SK-N-SH (cell line): ENCODE results near the gene NXPH4. TPM values are rescaled to one million over a fixed set of nuclear protein-coding genes. Genes with fewer than 3 reads are reported as not detected.

ENCODE experiments used
- CTCF ChIA-PET: fragments of 300-600, 350-600 bp; formaldehyde crosslinking; extraction: SDS; loops from one replicate; lab custom pipeline; 2021; lab: Yijun Ruan, JAX
- POLR2A ChIA-PET: fragments of 350-600 bp; sonication (Branson Sonifier 250); formaldehyde crosslinking; extraction: SDS; loops from one replicate; lab custom pipeline; 2020; ENCODE audit warnings: antibody characterized with exemption, inconsistent platforms; lab: Yijun Ruan, JAX
- DNase-seq: peaks from one replicate; pipeline ENCODE4 v3.0.0; 2012
- H2AFZ ChIP-seq: fragments of 200-600 bp; sonication (generic); 2 replicates; pipeline ENCODE4 v1.8.1; 2016; ENCODE audit warnings: antibody characterized with exemption, mild to moderate bottlenecking, low read depth
- H3F3A ChIP-seq: fragments of 200-600 bp; sonication (generic); replicated peaks from 2 replicates; pipeline ENCODE3; 2016; ENCODE audit warnings: antibody characterized with exemption, mild to moderate bottlenecking; ENCODE audit not compliant: insufficient read depth
- H3K27ac ChIP-seq, 2 experiments: fragments of 200-500 bp in 1 of 2; fragments of 200-600 bp in 1 of 2; sonication (Bioruptor generic) in 1 of 2; sonication (generic), shearing (Covaris generic) in 1 of 2; 2 replicates each; pipeline versions ENCODE4 v1.5.1 to v1.6.1; 2014 to 2016; ENCODE audit warnings: low read depth in 2 of 2, inconsistent platforms in 1 of 2, low read length in 1 of 2, mild to moderate bottlenecking in 1 of 2, mixed read lengths in 1 of 2
- H3K27me3 ChIP-seq: fragments of 200-600 bp; sonication (generic), shearing (Covaris generic); 2 replicates; pipeline ENCODE4 v1.6.1; 2016; ENCODE audit warnings: mixed run types; ENCODE audit not compliant: insufficient read depth
- H3K36me3 ChIP-seq, 2 experiments: fragments of 200-500 bp in 1 of 2; fragments of 200-600 bp in 1 of 2; sonication (Bioruptor generic) in 1 of 2; sonication (generic) in 1 of 2; replicated peaks in 1 of 2; 2 replicates each; pipeline versions ENCODE3 to v1.5.1; 2014 to 2016; ENCODE audit warnings: low read length in 1 of 2, mild to moderate bottlenecking in 1 of 2; ENCODE audit not compliant: insufficient read depth in 2 of 2, control insufficient read depth in 1 of 2
- H3K4me1 ChIP-seq, 2 experiments: fragments of 200-500 bp in 1 of 2; fragments of 200-600 bp in 1 of 2; sonication (Bioruptor generic) in 1 of 2; sonication (generic), shearing (Covaris generic) in 1 of 2; 2 replicates each; pipeline versions ENCODE4 v1.5.1 to v1.6.1; 2014 to 2016; ENCODE audit warnings: low read depth in 1 of 2, low read length in 1 of 2, mixed run types in 1 of 2; ENCODE audit not compliant: insufficient read depth in 2 of 2, control insufficient read depth in 1 of 2
- H3K4me2 ChIP-seq: fragments of 200-600 bp; sonication (generic), shearing (Covaris generic); 2 replicates; pipeline ENCODE4 v1.6.1; 2017; ENCODE audit warnings: mixed run types
- H3K4me3 ChIP-seq, 2 experiments: fragments of 200-500 bp in 1 of 2; fragments of 200-600 bp in 1 of 2; sonication (Bioruptor generic) in 1 of 2; sonication (generic), shearing (Covaris generic) in 1 of 2; 2 replicates each; pipeline versions ENCODE4 v1.5.1 to v1.8.1; 2014 to 2016; ENCODE audit warnings: low read depth in 2 of 2, inconsistent platforms in 1 of 2, low read length in 1 of 2, mild to moderate bottlenecking in 1 of 2, mixed read lengths in 1 of 2, moderate library complexity in 1 of 2
- H3K79me2 ChIP-seq: fragments of 200-600 bp; sonication (generic); 2 replicates; pipeline ENCODE4 v1.8.1; 2017; ENCODE audit warnings: mild to moderate bottlenecking; ENCODE audit not compliant: insufficient read depth
- H3K9ac ChIP-seq: fragments of 200-600 bp; sonication (generic); 2 replicates; pipeline ENCODE4 v1.6.1; 2017; ENCODE audit warnings: mixed run types
- H3K9me2 ChIP-seq: fragments of 200-600 bp; sonication (generic); 2 replicates; pipeline ENCODE4 v1.6.1; 2017; ENCODE audit warnings: mixed run types
- H3K9me3 ChIP-seq: fragments of 200-600 bp; sonication (generic); 2 replicates; pipeline ENCODE4 v1.6.1; 2017; ENCODE audit warnings: mixed run types, mild to moderate bottlenecking, moderate library complexity
- H4K20me1 ChIP-seq: fragments of 200-600 bp; sonication (generic); 2 replicates; pipeline ENCODE4 v1.6.1; 2017; ENCODE audit warnings: mild to moderate bottlenecking, mixed run types; ENCODE audit not compliant: insufficient read depth
- CHD2 ChIP-seq: fragments of 150-350 bp; IDR thresholded peaks from 2 replicates; pipeline ENCODE4 v1.6.1; 2018; ENCODE audit warnings: low read length; ENCODE audit not compliant: partially characterized antibody
- EZH2phosphoT487 ChIP-seq: fragments of 200-600 bp; sonication (generic); IDR thresholded peaks from 2 replicates; pipeline ENCODE4 v1.6.1; 2017; ENCODE audit warnings: low read depth, mixed run types, mild to moderate bottlenecking, antibody characterized with exemption, moderate library complexity, borderline replicate concordance
- FOXM1 ChIP-seq: IDR thresholded peaks from 2 replicates; pipeline ENCODE4 v1.4.0; 2012; ENCODE audit warnings: low read depth, mild to moderate bottlenecking
- GABPA ChIP-seq: IDR thresholded peaks from 2 replicates; pipeline ENCODE4 v1.4.0; 2012; ENCODE audit warnings: low read depth, mild to moderate bottlenecking
- GATA2 ChIP-seq: sonication (generic); formaldehyde crosslinking; IDR thresholded peaks from 2 replicates; pipeline ENCODE4 v1.5.0; 2020; ENCODE audit warnings: mild to moderate bottlenecking, missing genetic modification reagents
- JUND ChIP-seq: IDR thresholded peaks from 2 replicates; pipeline ENCODE4 v1.4.0; 2012
- MEF2A ChIP-seq: IDR thresholded peaks from 2 replicates; pipeline ENCODE4 v1.4.0; 2012; ENCODE audit warnings: low read depth, borderline replicate concordance
- MXI1 ChIP-seq: IDR thresholded peaks from 2 replicates; pipeline ENCODE4 v1.6.1; 2012; ENCODE audit warnings: mild to moderate bottlenecking, low read depth, low read length, improper control_type of control experiment
- NFIC ChIP-seq: IDR thresholded peaks from 2 replicates; pipeline ENCODE4 v1.4.0; 2012; ENCODE audit warnings: borderline replicate concordance
- POLR2AphosphoS5 ChIP-seq: IDR thresholded peaks from 2 replicates; pipeline ENCODE4 v1.6.1; 2012; ENCODE audit warnings: low read depth, low read length
- RCOR1 ChIP-seq: fragments of 150-350 bp; IDR thresholded peaks from 2 replicates; pipeline ENCODE4 v1.6.1; 2017; ENCODE audit warnings: antibody characterized with exemption, low read length
- RFX5 ChIP-seq: IDR thresholded peaks from 2 replicates; pipeline ENCODE4 v1.6.1; 2012; ENCODE audit warnings: mild to moderate bottlenecking, improper control_type of control experiment, low read length
- SIN3A ChIP-seq: IDR thresholded peaks from 2 replicates; pipeline ENCODE4 v1.6.1; 2012; ENCODE audit warnings: low read depth, mild to moderate bottlenecking, low read length, moderate library complexity, borderline replicate concordance
- TCF12 ChIP-seq: IDR thresholded peaks from 2 replicates; pipeline ENCODE4 v1.4.0; 2012
- WGBS: methylation state at CpG from one replicate; pipeline ENCODE4 v1.1.6; 2017; ENCODE audit warnings: low lambda C conversion rate; 5-methylcytosine and 5-hydroxymethylcytosine counted together
- polyA plus RNA-seq, 3 experiments: library from polyadenylated mRNA; depleted of rRNA; stranded (reverse); fragments of >200 nt; gene quantifications; 2 replicates each; pipeline ENCODE4 v1.2.3, GENCODE V29; 2012
- TF ChIP-seq, protein P1 (sequence below): fragments of 200-600 bp; sonication (generic); IDR thresholded peaks from 2 replicates; pipeline ENCODE4 v1.6.1; 2017; ENCODE audit warnings: antibody characterized with exemption, mild to moderate bottlenecking, moderate library complexity
- TF ChIP-seq, protein P2 (sequence below): IDR thresholded peaks from 2 replicates; pipeline ENCODE4 v1.4.0; 2012; ENCODE audit warnings: low read depth, borderline replicate concordance
- TF ChIP-seq, protein P3 (sequence below): fragments of 150-350 bp; IDR thresholded peaks from 2 replicates; pipeline ENCODE4 v1.6.1; 2016; ENCODE audit warnings: mild to moderate bottlenecking, low read depth, low read length

Gene NXPH4
- polyA plus RNA-seq, 1 of the 3 experiments (the other 2 are of a cell fraction): 0.31 TPM

DNA sequence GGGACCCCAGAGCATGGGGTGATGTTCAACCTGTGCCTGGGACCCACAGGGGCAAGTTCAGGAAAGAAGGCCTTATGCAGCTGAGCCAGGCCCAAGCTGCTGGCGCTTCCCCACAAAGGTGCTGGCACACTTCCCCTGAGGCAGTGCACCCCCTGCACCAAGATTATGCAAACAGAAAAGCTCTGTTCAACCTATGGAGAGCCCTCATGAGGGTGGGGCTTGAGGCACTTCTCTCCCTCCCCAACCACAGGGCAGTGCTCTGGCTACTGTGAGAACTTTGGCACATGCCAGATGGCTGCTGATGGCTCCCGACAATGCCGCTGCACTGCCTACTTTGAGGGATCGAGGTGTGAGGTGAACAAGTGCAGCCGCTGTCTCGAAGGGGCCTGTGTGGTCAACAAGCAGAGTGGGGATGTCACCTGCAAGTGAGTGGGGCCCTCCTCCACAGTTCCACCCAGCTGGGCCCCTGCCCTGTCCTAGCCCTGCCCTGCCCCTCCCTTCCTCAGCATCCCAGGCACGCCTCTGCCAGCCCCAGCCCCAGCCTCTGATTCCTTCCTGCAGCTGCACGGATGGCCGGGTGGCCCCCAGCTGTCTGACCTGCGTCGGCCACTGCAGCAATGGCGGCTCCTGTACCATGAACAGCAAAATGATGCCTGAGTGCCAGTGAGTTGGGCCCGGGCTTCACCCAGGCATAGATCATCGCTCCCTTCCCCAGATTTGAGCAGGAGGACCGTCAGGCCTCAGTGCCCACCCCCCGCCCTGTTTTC is 5.5 kb upstream of the NXPH4 start:
- POLR2A ChIA-PET: no interaction called here
- H2AFZ ChIP-seq: no peak overlapping the region
- peaks cover 13% of the 10 kb centered on the region for H3F3A ChIP-seq
- H3K79me2 ChIP-seq: no peaks in the 10 kb centered on the region
- peaks cover 12% of the 10 kb centered on the region for H3K27me3 ChIP-seq
- peaks cover 0 to 13% of the 10 kb centered on the region in 2 experiments; a peak in 1 of 4 replicates for H3K4me1 ChIP-seq
- no peak for TF ChIP-seq RFX5
- no peak for TF ChIP-seq SIN3A
- no peak for TF ChIP-seq TCF12
- TF ChIP-seq POLR2AphosphoS5: no peak
- TF ChIP-seq, protein P1, sequence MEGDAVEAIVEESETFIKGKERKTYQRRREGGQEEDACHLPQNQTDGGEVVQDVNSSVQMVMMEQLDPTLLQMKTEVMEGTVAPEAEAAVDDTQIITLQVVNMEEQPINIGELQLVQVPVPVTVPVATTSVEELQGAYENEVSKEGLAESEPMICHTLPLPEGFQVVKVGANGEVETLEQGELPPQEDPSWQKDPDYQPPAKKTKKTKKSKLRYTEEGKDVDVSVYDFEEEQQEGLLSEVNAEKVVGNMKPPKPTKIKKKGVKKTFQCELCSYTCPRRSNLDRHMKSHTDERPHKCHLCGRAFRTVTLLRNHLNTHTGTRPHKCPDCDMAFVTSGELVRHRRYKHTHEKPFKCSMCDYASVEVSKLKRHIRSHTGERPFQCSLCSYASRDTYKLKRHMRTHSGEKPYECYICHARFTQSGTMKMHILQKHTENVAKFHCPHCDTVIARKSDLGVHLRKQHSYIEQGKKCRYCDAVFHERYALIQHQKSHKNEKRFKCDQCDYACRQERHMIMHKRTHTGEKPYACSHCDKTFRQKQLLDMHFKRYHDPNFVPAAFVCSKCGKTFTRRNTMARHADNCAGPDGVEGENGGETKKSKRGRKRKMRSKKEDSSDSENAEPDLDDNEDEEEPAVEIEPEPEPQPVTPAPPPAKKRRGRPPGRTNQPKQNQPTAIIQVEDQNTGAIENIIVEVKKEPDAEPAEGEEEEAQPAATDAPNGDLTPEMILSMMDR: no peak
- TF ChIP-seq JUND: no peak
- TF ChIP-seq, protein P2, sequence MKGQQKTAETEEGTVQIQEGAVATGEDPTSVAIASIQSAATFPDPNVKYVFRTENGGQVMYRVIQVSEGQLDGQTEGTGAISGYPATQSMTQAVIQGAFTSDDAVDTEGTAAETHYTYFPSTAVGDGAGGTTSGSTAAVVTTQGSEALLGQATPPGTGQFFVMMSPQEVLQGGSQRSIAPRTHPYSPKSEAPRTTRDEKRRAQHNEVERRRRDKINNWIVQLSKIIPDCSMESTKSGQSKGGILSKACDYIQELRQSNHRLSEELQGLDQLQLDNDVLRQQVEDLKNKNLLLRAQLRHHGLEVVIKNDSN: no peak
- no peak for TF ChIP-seq CHD2
- no peak for TF ChIP-seq MXI1
- no peak for TF ChIP-seq MEF2A
- TF ChIP-seq RCOR1: no peak
- TF ChIP-seq GATA2 (CRISPR knock-in tag): no peak
- H3K9me3 ChIP-seq: no peaks in the 10 kb centered on the region
- H4K20me1 ChIP-seq: 0 out of 2 replicates have a peak, but pooled peaks cover 6% of the 10 kb centered on the region
- no peak overlapping the region for H3K4me3 ChIP-seq
- CTCF ChIA-PET: interaction anchor here (15.9 kb wide), 1 partner anchor 27 kb away, joined by 937 read pairs; the partner anchor contains the start of genes SHMT2 and STAC3
- WGBS: 75% methylated on average over 10 of the region's 16 CpGs
- no peak overlapping the region for H3K9ac ChIP-seq
- no peak overlapping the region for H3K27ac ChIP-seq
- DNase-seq: no peak
- H3K36me3 ChIP-seq: peaks cover 0 to 25% of the 10 kb centered on the region in 2 experiments
- H3K4me2 ChIP-seq: no peak overlapping the region
- H3K9me2 ChIP-seq: no peaks in the 10 kb centered on the region

DNA sequence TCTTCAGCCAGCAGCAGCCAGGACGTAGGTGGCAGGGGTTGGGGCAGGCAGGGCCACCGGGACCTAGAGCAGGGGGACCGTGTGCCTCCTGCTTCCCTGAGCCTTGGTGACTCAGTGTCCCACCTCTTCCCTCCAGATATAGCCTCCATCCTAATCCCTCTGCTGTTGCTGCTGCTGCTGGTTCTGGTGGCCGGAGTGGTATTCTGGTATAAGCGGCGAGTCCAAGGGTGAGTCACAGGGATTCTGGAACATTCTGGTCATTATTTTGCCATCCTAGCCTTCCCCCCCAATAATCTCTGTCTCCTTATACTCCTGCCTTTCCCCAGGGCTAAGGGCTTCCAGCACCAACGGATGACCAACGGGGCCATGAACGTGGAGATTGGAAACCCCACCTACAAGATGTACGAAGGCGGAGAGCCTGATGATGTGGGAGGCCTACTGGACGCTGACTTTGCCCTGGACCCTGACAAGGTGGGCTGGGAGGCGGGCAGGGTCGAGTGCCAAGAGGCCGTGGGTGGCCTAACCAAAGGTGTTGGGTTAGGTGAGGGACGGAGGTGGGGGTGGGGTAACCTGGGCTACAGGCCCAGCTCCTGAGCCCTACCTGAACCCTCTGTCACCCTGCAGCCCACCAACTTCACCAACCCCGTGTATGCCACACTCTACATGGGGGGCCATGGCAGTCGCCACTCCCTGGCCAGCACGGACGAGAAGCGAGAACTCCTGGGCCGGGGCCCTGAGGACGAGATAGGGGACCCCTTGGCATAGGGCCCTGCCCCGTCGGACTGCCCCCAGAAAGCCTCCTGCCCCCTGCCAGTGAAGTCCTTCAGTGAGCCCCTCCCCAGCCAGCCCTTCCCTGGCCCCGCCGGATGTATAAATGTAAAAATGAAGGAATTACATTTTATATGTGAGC is 4.5 kb upstream of the NXPH4 start:
- Histone ChIP-seq H3K27me3 (peaks cover 14% of the 10 kb centered on the region), H3K4me2 (no peak overlapping the region), H3K4me1 (peaks cover 0 to 20% of the 10 kb centered on the region in 2 experiments; a peak in 1 of 4 replicates), H3K27ac (no peak overlapping the region), H3K36me3 (peaks cover 0 to 25% of the 10 kb centered on the region in 2 experiments), H3K9me3 (no peaks in the 10 kb centered on the region), H3K4me3 (no peak overlapping the region), H2AFZ (no peak overlapping the region), H3K79me2 (no peaks in the 10 kb centered on the region), H4K20me1 (0 out of 2 replicates have a peak, but pooled peaks cover 6% of the 10 kb centered on the region), H3K9me2 (no peaks in the 10 kb centered on the region), H3K9ac (no peak overlapping the region), H3F3A (peaks cover 13% of the 10 kb centered on the region)
- ChIA-PET CTCF (interaction anchor here (1.1 to 15.9 kb wide), 11 partner anchors 10 to 254 kb away, joined by 3 to 937 read pairs (median 11); partner anchors contain the start of genes INHBE, SHMT2 and STAC3), POLR2A (no interaction called here)
- WGBS: 91% methylated on average over 19 of the region's 27 CpGs
- no peak for DNase-seq
- TF ChIP-seq, protein P2: no peak
- TF ChIP-seq MXI1 (no peak), NFIC (no peak), GABPA (no peak), EZH2phosphoT487 (no peak), FOXM1 (no peak)
- TF ChIP-seq, protein P1: no peak
- TF ChIP-seq, protein P3, sequence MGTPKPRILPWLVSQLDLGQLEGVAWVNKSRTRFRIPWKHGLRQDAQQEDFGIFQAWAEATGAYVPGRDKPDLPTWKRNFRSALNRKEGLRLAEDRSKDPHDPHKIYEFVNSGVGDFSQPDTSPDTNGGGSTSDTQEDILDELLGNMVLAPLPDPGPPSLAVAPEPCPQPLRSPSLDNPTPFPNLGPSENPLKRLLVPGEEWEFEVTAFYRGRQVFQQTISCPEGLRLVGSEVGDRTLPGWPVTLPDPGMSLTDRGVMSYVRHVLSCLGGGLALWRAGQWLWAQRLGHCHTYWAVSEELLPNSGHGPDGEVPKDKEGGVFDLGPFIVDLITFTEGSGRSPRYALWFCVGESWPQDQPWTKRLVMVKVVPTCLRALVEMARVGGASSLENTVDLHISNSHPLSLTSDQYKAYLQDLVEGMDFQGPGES: no peak
